Stimulated activated CD4-positive, alpha-beta T cell treated with anti-CD3 and anti-CD28 coated beads, Interleukin-1b, Interleukin-23, amount 100 ng/mL, for 48 hours (primary cell): ENCODE data around the gene HUNK.

Experiments
- DNase-seq: peaks from one replicate; pipeline ENCODE4 v3.0.0-alpha.2; 2020

HUNK gene

GRCh38 chr21:31898933-31899630, 26.3 kb downstream of the HUNK start:
- no peak for DNase-seq

DNA sequence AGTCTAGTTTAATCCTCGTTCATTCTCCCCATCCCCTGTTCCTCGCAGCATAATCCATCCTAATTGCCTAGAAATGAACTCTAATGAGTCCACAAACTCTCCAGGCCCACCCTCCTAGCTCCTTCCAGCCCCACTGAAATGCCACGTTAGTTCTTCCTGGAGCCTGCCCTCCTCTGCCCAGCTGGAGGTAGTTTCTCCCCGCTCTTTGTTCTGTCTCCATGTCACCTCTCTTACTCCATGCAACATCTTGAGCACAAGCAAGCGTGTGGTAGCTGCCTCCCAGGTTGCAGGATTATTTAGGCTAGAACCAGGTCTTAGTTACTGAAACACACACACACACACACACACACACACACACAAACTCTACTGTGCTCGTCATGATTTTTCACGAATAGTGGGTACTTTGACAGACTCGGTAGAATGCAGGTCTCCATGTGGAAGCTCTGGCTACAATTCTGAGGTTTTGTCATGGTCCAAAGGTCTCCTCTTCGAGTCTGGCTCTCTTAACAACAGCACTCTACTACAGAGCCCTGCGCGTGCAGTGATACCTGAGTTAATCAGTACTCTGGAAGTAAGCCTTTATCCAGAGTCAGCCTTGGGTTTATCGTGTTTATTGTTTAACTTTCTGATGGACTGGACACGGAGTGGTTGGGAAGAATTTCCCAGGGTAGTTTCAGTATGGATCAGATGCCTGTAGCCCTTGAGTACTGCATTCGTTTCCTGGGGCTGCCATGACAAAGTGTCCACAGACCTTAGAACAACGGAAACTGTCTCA, 27.5 kb downstream of the HUNK start:
- no peak for DNase-seq

DNA sequence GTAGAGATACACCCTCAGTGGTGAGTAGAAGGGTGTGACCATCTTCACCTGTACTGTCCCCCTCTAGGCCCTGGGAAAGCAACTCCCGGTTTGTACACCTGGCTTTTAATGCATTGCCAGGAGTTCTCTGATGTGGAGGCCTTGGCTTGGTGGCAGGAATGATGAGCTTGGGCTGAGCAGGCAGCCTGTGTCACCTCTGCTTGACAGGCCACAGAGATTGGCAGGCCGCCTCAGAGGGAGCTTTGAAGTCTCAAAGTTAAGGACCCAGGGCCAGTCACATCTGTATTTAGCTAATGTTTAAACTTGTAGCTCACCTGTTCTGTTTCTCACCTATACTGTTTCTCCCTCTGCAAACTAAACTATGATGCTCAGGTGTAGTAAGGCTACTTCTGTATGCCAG, 28.5 kb downstream of the HUNK start:
- DNase-seq: no peak

DNA sequence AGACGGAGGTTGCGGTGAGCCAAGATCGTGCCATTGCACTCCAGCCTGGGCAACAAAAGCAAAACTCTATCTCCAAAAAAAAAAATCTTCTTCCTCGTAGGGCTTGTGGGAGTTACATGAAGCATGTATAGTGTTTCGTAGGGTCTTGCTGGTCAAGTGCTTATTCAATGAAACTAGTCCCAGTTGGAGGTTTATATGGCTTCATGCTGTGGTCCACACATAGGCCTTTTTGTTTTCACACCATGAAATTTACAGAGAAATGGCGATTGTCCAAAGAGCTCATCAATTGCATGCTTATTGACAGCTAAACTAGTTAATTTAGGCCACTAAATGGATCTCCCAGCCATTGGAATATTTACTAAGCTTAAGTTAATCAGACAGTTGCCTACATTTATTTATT, 29.6 kb downstream of the HUNK start:
- DNase-seq: no peak

- no peak for DNase-seq
These were observed 31.1 kb downstream of the HUNK start for GRCh38 chr21:31903896-31904295.

DNA sequence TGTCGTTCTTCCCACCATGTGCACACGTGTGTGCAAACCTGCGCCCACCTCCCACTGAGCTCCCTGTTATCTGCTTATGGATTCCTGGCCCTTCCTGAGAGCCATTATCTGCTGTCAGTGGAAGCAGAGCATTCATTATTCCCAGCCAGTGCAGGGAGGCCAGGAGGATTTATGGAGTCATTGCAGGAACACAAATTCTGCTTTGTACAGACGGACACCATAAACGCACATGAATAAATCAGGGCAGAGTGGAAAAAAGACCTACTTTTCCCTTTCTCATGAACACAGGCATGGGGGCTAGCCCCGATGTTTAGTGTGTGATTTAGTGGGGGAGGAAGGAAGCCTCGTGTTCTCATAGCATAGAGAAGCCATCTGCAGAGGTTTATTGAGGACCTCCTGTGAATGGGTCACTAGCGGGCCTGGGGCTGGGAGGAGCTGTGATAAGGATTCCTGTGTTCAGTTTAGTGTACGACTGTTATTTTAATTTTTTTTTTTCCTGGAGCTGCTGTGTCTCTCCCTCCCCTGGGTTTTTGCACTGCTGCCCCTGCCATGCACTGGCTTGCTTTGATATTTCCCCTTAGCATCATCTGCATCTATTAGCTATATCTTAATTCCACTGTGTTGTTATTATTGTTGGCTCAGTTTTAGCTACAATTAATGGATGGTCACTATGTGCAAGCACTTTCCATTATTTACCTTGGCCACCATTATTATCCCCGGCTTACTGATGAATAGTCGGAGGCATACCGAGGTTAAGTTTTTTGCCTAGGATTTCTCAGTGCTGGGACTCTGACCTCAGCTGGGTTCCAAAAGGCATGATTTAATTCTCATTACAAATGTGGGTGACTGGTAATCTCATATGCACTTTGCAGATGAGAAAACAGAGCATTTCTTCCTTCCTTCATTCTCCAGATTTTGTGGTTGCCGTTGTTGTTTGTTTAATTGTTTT, 33.0 kb downstream of the HUNK start:
- DNase-seq: no peak

DNA sequence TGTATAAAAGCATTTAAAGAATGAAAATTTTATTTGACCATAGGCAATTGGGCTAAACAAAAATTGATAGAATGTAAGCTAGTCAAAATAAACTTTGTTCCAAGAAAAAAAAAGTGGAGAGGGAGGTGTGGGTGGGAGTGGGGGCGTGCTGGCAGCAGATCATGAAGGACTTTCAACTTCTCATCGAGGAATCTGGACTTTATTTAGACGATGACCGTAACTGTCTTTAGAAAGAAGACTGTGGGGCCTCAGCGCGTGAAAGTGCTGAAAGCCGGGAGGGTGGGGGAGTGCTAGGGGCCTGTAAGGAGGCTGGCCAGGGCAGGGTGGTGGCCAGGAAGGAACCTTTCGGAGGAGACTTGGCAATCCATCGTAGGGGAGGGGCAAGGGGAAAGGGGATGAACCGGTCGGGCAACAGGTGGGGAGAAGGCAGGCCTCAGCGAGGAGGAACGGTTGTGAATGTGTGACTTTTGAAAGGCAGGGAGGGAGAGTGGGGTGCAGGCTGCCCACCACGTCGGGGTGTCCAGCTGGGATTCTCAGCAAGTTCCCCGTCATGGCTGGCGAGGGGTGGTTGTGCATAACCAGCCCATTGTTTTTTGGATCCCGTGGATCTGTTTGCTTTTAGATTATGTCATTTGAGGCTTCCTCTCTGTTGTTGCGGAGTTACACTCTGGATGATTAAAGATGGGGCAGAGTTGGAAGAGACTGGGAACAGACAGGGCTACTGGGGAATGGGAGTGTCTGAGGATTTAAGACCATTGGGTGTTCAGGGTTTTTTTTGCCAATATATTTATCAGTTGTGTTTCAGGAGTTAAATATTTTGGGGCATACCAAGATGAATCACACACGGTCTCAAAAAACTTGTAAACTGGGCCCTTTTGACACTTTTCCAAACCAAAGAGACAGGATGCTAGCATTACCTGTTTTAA, 35.5 kb downstream of the HUNK start:
- DNase-seq: no peak

DNA sequence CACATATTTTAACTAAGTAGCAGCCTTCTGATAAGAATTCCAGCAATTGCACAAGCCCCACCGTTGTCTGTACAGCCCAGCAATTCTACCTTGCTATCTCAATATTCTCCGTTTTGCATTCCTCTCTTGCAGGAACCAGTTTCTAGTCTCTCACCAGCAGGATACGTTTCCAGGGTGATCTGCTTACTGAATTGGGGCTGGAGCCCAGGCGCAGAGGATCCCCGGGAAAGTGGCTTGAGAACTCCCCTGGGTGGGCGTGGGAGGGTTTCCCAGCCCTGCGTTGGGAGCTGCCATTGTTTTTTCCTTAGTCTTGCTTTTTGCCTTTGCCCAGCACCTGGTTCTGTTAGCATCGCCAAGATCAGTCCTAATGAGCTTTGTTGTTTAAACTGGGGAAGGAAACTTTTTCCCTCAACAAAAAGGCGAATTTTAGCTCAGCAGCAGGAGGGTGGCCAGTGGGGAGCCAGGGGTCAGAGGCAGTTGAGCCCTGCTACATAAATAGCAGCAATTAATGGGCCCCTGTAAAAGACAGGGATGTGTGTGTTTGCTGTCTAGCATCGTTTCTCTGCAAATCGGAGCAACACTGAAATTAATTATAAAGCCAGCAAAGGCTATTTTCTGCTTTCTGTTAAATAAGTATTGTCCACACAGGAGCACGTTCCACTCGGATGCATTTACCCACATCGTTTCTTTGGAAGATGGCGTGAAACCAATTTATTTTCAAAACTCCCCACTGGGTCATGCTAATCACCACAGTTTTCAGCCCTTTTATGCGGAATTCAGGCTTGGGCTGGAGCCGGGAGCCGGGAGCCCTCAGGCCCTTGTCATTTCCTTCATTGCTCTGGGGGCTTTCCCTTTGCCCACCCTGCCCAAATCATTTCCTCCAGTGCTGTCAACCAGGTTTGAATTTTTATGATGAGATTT, 36.6 kb downstream of the HUNK start:
- DNase-seq: no peak

GRCh38 chr21:31910074-31910470, 37.3 kb downstream of the HUNK start:
- DNase-seq: no peak

GRCh38 chr21:31911138-31911907, 38.5 kb downstream of the HUNK start:
- no peak for DNase-seq

GRCh38 chr21:31912501-31912900, 39.7 kb downstream of the HUNK start:
- no peak for DNase-seq

DNA sequence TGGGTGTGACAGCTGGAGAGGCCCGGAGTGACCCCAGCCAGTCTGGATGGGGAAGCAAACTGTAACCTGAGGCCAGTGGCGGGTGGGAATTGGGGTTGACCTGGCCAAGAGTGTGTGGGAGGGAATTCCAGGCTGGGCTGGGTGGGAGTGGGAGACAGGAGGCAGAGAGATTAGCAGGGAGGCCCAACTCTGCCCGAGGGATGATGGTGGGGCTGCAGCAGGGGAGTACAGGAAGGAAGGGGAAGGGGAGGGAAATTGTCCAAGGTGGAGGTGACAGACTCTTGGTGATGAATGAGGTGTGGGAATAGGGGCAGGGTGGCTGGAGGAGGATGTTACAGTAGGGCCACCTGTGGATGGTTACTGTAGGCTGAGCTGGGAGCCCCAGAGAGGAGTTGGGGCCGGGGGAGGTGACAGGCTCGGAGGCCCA, 40.4 kb downstream of the HUNK start:
- no peak for DNase-seq

DNA sequence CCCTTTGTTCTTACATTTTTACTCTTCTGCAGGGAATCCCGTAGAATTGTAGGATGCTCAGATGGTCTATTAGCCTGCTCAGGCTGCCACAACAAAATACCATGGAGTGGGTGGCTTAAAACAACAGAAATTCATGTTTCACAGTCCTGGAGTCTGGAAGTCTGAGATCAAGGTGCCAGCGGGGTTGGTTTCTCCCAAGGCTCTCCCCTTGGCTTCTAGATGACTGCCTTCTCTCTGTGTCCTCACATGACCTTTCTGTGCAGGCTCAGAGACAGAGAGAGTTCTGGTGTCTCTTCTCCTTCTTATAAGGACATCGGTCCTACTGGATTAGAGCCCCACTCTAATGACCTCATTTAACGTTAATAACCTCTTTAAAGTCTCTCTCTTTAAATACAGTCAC, 41.7 kb downstream of the HUNK start:
- no peak for DNase-seq

DNA sequence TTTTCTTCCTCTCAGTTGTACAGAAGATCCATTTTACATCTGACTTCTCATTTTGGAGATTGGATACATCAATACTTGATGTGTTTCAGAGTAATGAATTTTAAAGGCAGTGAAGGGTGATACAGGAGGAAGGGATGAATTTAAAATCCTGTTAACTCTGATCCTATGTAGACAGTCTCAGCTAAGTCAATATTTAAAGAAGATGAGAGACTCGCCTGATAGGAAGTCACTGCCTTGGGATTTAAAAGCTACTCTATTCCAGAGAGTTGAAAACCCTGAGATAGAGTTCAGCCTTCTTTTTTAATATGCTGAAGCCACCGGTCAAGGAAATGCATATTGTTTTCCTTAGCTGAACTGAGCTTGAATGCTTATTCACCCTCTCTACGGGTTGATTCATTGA, 42.7 kb downstream of the HUNK start:
- no peak for DNase-seq

- DNase-seq: no peak
These were observed 44.3 kb downstream of the HUNK start for GRCh38 chr21:31917108-31917507.

- DNase-seq: no peak
These were observed 45.5 kb downstream of the HUNK start for GRCh38 chr21:31918250-31918775.

DNA sequence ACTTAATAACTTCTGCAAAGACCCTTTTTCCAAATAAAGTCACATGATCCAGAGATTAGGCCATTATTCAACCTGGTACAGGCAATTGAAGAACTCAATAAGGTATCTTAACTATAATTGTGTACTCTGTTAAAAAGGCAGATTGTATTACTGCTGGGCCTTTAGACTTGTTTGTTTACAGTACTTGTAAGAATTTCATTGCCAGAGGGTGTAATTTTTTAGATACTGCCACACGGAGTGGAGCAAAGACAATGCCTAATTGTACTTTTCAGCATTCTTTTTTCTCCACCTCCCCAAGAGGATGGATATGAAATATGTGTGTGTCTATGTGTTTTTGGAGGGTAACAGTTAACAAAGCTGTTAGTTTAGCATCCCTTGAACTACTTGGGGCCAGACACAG, 47.5 kb downstream of the HUNK start:
- DNase-seq: no peak

- no peak for DNase-seq
These were observed 48.3 kb downstream of the HUNK start for GRCh38 chr21:31921079-31921478.

DNA sequence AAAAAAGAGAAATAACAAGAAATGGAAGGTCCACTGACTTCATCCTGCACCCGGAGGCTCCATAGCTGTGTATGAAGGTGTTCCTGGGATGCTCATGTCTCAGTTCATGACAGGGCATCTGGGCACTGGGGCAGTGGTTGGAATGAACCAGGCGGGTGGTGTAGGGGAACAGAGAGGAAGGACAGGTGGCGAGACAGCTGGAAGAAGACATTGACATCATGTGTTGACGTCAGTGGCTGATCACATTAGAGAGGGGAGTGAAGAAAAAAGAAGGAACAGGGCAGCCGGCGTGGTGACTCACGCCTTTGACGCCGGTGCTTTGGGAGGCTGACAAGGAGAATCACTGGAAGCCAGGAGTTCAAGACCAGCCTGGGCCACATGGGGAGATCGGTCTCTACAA, 50.1 kb downstream of the HUNK start:
- no peak for DNase-seq

DNA sequence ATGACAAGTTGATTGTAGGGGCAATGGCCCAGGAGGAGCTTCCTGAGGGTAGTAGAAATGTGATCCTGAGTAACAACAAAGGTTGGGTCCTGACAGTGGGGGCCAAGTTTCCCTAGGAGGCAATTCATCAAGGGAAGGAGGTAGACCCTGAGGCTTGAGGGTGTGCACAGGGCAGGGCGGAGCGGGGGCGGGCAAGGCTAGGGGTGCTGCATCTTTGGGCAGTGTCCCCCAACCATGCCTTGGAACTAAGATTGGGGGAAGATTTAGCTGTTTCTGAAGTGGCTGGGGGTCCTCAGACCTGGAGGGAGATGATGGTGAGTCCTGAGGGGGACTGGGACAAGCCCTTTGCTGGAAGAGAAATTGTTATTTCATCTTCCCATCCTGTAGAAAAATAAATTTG, 50.9 kb downstream of the HUNK start:
- DNase-seq: no peak
